ENCODE data around the gene CAMTA2.

The CAMTA2 gene

GRCh38 chr17:4969047-4969550, 18.4 kb downstream of the CAMTA2 start:
- TF ChIP-seq CTCF (IDR thresholded peaks at IDR 0.05; ENCODE audit: insufficient read depth, low read depth, low read length, missing control alignments): no peak
- peak overlapping the region; percentile 97 for H3K4me3 ChIP-seq (ENCODE audit: low read depth, low read length)
- DNase-seq (ENCODE audit: low read depth): no peak

GRCh38 chr17:4968486-4969046, 18.9 kb downstream of the CAMTA2 start:
- DNase-seq (ENCODE audit: low read depth): peak; percentile 15
- TF ChIP-seq CTCF (IDR thresholded peaks at IDR 0.05; ENCODE audit: insufficient read depth, low read depth, low read length, missing control alignments): no peak
- H3K4me3 ChIP-seq (ENCODE audit: low read depth, low read length): peak overlapping the region; percentile 97

DNA sequence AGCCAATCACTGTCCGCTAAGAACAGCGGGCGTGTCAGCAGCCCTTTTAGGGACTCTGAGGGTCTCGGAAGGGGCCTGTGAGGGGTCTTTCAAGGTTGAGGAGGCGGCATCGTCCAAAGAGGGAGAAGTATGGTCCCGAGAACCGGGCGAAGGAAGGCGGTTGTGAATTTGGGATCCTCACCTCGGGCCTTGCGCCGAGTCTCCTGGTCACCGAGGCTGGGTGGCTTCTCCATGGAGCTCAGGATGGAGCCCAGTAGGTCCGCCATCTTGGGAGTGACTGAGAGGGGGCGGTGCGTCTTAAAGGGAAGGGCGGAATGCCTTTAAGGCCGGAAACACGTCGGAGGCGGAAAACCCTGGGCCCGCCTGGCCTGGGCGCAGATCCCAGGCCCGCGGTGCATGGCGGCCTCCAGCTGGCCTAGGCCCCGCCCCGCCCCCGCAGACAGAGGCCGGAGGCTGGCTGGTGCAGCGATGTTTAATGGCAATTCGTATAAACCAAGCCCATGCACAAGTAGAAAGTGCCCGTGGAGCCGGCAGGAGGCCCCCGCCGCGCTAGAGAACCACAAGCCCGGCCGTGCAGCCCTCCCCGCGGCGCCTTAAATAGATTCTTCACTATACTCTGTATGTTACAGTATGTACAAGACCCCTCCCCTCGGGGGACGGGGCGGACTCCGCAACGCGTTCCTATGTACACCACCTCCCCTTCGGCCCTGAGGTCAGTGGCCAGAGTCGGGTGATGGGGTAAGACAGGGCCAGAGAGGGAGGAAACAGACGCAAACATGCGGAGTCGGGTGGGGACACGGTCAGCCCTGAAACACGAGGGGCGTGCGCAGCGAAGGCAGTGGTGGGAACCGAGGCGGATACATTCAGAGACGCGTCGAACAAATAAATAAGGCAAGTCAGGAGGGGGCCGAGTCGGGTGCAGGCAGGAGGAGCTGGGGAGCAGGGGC, 19.7 kb downstream of the CAMTA2 start, which contains the start of gene SPAG7:
TSS of gene SPAG7 (minus strand) at position 279 of the 947 bp plus-strand sequence. CDS start at position 266, 13 bp downstream.
- DNase-seq (ENCODE audit: low read depth): peak; percentile 99
- no peak for TF ChIP-seq CTCF (IDR thresholded peaks at IDR 0.05; ENCODE audit: insufficient read depth, low read depth, low read length, missing control alignments)
- peak within 1 kb of the TSS; percentile 97 for H3K4me3 ChIP-seq (ENCODE audit: low read depth, low read length)

GRCh38 chr17:4966844-4967538, 20.5 kb downstream of the CAMTA2 start:
- DNase-seq (ENCODE audit: low read depth): peak; percentile 100
- no peak for TF ChIP-seq CTCF (IDR thresholded peaks at IDR 0.05; ENCODE audit: insufficient read depth, low read depth, low read length, missing control alignments)

GRCh38 chr17:4965311-4965986, 22.0 kb downstream of the CAMTA2 start:
- DNase-seq (ENCODE audit: low read depth): no peak
- TF ChIP-seq CTCF (IDR thresholded peaks at IDR 0.05; ENCODE audit: insufficient read depth, low read depth, low read length, missing control alignments): no peak
- H3K4me3 ChIP-seq (ENCODE audit: low read depth, low read length): peak overlapping the region; percentile 84; the same call in 1 of the 2 replicates

More at GRCh38 chr17:4966844-4967538, 20.5 kb downstream of the CAMTA2 start:
- H3K4me3 ChIP-seq (ENCODE audit: low read depth, low read length): peak overlapping the region; percentile 97

DNA sequence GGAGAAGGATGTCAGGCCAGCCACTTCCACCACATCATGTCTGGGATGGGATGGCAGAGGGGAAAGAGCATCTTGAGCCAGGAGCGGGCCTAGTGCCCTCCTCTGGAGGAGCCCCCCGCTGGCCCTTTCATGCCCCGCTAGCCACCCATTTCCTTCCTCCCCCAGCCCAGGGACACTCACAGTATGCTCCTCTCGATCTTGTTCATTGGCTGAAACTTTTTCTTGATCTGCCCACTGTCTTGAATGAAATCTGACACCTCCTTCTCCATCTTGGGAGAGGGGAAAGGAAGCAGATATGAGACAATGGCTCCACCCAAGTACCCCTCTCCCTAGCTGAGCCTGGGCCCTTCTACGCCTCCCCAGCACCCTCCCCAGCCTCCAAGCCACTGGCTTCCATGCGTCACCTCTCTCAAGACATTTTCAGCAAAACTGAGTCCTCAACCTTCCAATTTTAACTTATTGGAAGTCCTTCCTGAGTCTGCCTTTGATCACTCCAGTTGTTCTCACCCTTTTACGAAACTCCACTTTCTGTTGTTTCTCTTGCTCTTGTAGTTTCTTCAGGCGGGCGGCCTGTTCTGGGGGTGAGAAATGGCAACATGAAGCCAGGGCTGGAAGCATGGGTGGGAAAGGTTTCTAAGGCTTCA, 27.1 kb downstream of the CAMTA2 start:
- DNase-seq (ENCODE audit: low read depth): no peak
- no peak for TF ChIP-seq CTCF (IDR thresholded peaks at IDR 0.05; ENCODE audit: insufficient read depth, low read depth, low read length, missing control alignments)
- no peak overlapping the region for H3K4me3 ChIP-seq (ENCODE audit: low read depth, low read length)
